HepG2 (cell line): ENCODE data around the gene HPCAL1. TPM values are rescaled to one million over a fixed set of nuclear protein-coding genes. Genes with fewer than 3 reads are reported as not detected.

Source experiments
- ARNT ChIP-seq: fragments of 450-650 bp; IDR thresholded peaks from 2 replicates; pipeline ENCODE4 v1.6.1; 2017
- CEBPG ChIP-seq: IDR thresholded peaks from 2 replicates; pipeline ENCODE4 v1.6.1; 2016
- EP300 ChIP-seq, 3 experiments: sonication (generic) in 1 of 3; formaldehyde crosslinking in 1 of 3; IDR thresholded peaks; 2 replicates each; pipeline versions ENCODE4 v1.5.1 to v1.6.1; 2011 to 2020; ENCODE audit warnings: low read depth in 2 of 3, low read length in 2 of 3, borderline replicate concordance in 1 of 3, improper control_type of control experiment in 1 of 3, mild to moderate bottlenecking in 1 of 3, missing genetic modification reagents in 1 of 3, moderate library complexity in 1 of 3
- ETV6 ChIP-seq: sonication (generic); formaldehyde crosslinking; conservative IDR thresholded peaks from 2 replicates; pipeline ENCODE4 v1.4.0; 2020; ENCODE audit warnings: missing genetic modification reagents
- HMGA1 ChIP-seq: sonication (generic); formaldehyde crosslinking; conservative IDR thresholded peaks from 2 replicates; pipeline ENCODE4 v1.4.0; 2020; ENCODE audit warnings: missing genetic modification reagents
- HOXA3 ChIP-seq: sonication (generic); formaldehyde crosslinking; IDR thresholded peaks from 2 replicates; pipeline ENCODE4 v1.5.0; 2020; ENCODE audit warnings: missing genetic modification reagents
- MXD3 ChIP-seq: IDR thresholded peaks from 2 replicates; pipeline ENCODE4 v1.6.1; 2016; ENCODE audit warnings: mild to moderate bottlenecking, missing biosample characterization, missing genetic modification reagents
- MYC ChIP-seq: sonication (generic); formaldehyde crosslinking; IDR thresholded peaks from 2 replicates; pipeline ENCODE4 v1.9.0; 2021; ENCODE audit warnings: missing genetic modification reagents, borderline replicate concordance
- PPARG ChIP-seq: conservative IDR thresholded peaks from 2 replicates; pipeline ENCODE4 v1.6.1; 2016; ENCODE audit warnings: missing biosample characterization, missing genetic modification reagents
- REL ChIP-seq: sonication (generic); formaldehyde crosslinking; conservative IDR thresholded peaks from 2 replicates; pipeline ENCODE4 v1.8.0; 2022; ENCODE audit warnings: mild to moderate bottlenecking, missing genetic modification reagents, moderate library complexity
- REXO4 ChIP-seq: sonication (generic); formaldehyde crosslinking; IDR thresholded peaks from 2 replicates; pipeline ENCODE4 v1.8.0; 2022; ENCODE audit warnings: missing genetic modification reagents, mild to moderate bottlenecking, borderline replicate concordance
- STAG1 ChIP-seq: sonication (generic); formaldehyde crosslinking; IDR thresholded peaks from 2 replicates; pipeline ENCODE4 v1.4.0; 2020; ENCODE audit warnings: missing genetic modification reagents
- TFDP2 ChIP-seq: sonication (generic); formaldehyde crosslinking; IDR thresholded peaks from 2 replicates; pipeline ENCODE4 v1.4.0; 2020; ENCODE audit warnings: missing genetic modification reagents
- YEATS2 ChIP-seq: sonication (generic); formaldehyde crosslinking; IDR thresholded peaks from 2 replicates; pipeline ENCODE4 v1.4.0; 2020; ENCODE audit warnings: missing genetic modification reagents, borderline replicate concordance
- ZNF232 ChIP-seq: sonication (generic); formaldehyde crosslinking; IDR thresholded peaks from 2 replicates; pipeline ENCODE4 v1.4.0; 2020; ENCODE audit warnings: missing genetic modification reagents, borderline replicate concordance
- ZNF501 ChIP-seq: sonication (generic); formaldehyde crosslinking; IDR thresholded peaks from 2 replicates; pipeline ENCODE4 v1.5.1; 2020; ENCODE audit warnings: mild to moderate bottlenecking, moderate library complexity, missing genetic modification reagents
- ZNF503 ChIP-seq: sonication (generic); formaldehyde crosslinking; IDR thresholded peaks from 2 replicates; pipeline ENCODE4 v1.4.0; 2020; ENCODE audit warnings: missing genetic modification reagents
- ZNF543 ChIP-seq: sonication (generic); formaldehyde crosslinking; IDR thresholded peaks from 2 replicates; pipeline ENCODE4 v1.4.0; 2020; ENCODE audit warnings: mild to moderate bottlenecking, missing genetic modification reagents
- ZNF556 ChIP-seq: sonication (generic); formaldehyde crosslinking; IDR thresholded peaks from 2 replicates; pipeline ENCODE4 v1.4.0; 2020; ENCODE audit warnings: mild to moderate bottlenecking, missing genetic modification reagents, borderline replicate concordance
- polyA plus RNA-seq, 8 experiments: library from polyadenylated mRNA; depleted of rRNA in 3 of 8; stranded (reverse) in 7 of 8; unstranded in 1 of 8; fragments of >200 nt; fragmentation: Illumina TruSeq in 4 of 8; extraction: Trizol in 4 of 8; gene quantifications; 2 replicates each; pipeline versions ENCODE4 v1.2.1 to v1.2.3, GENCODE V29; 2011 to 2016; ENCODE audit warnings: low read depth in 4 of 8, missing spikeins in 1 of 8, mixed read lengths in 1 of 8; ENCODE audit not compliant: insufficient read depth in 1 of 8
- total RNA-seq, 5 experiments: library from RNA; depleted of rRNA; stranded (reverse); fragments of >200 nt; fragmentation: Illumina TruSeq; extraction: Trizol; gene quantifications; 2 replicates each; pipeline ENCODE4 v1.2.3, GENCODE V29; 2016; ENCODE audit warnings: low read depth in 1 of 5
- TF ChIP-seq, protein P1 (sequence below): sonication (generic); formaldehyde crosslinking; IDR thresholded peaks from 2 replicates; pipeline ENCODE4 v1.4.0; 2020; ENCODE audit warnings: missing genetic modification reagents, borderline replicate concordance
- TF ChIP-seq, protein P2 (sequence below): sonication (generic); formaldehyde crosslinking; IDR thresholded peaks from 2 replicates; pipeline ENCODE4 v1.5.0; 2020; ENCODE audit warnings: missing genetic modification reagents

The HPCAL1 gene
- total and polyA plus RNA-seq, 2 of the 13 experiments (the other 11 are each of a cell fraction or from before 2014, with no cell fraction given) = 29.5 to 29.9 TPM

DNA sequence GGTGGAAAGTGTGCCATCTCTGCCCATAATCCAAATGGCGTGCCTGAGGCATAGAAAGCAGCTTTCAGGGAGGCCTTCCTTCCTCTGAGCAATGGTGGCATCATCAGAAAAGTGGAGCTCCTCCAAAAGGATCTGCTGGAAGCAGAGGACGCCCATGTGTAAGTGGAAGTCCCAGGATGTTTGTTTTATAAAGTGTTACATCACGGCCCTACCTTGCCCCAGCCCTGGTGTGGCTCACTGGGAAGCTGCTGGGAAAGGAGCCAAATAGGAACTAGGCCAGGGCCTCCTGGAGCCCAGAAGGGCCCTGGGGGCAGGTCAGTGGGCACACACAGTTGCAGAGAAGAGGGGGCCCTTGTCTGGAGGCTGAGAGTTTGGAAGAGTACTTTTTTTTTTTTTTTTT lies 149.6 kb downstream of the HPCAL1 start (continued):
- no peak for TF ChIP-seq ZNF503 (CRISPR knock-in tag)
- peak; percentile 83 for TF ChIP-seq CEBPG
- peak; percentile 71; the same call in 1 of the 2 replicates for TF ChIP-seq YEATS2 (CRISPR knock-in tag)
- TF ChIP-seq TFDP2 = no peak
- TF ChIP-seq PPARG (CRISPR knock-in tag) = peak; percentile 73
- TF ChIP-seq ZNF501 (CRISPR knock-in tag) = peak; percentile 56; the same call in 1 of the 2 replicates
- TF ChIP-seq ZNF232 (CRISPR knock-in tag) = 0 out of 2 replicates have a peak, but pooled peaks have one; percentile 39
- TF ChIP-seq HOXA3 (CRISPR knock-in tag) = peak; percentile 45; the same call in 1 of the 2 replicates
- TF ChIP-seq MYC (CRISPR knock-in tag) = peak; percentile 18; the same call in 1 of the 2 replicates
- TF ChIP-seq ZNF556 = no peak
- TF ChIP-seq HMGA1 (CRISPR knock-in tag) = no peak
- TF ChIP-seq REXO4 (CRISPR knock-in tag) = no peak
- no peak for TF ChIP-seq ARNT
- TF ChIP-seq MXD3 (CRISPR knock-in tag) = no peak
- TF ChIP-seq REL (CRISPR knock-in tag) = no peak
- peak in 1 of 2 experiments; percentile 38; a peak in 1 of 4 replicates for TF ChIP-seq EP300 (IDR thresholded peaks at IDR 0.05; ENCODE audit: low read depth in 2 of 2, low read length in 2 of 2)
- 0 out of 2 replicates have a peak, but pooled peaks have one; percentile 4 for TF ChIP-seq EP300 (CRISPR knock-in tag; IDR thresholded peaks at IDR 0.05; ENCODE audit: borderline replicate concordance)
- no peak for TF ChIP-seq ETV6 (CRISPR knock-in tag)
- 0 out of 2 replicates have a peak, but pooled peaks have one; percentile 54 for TF ChIP-seq ZNF543 (CRISPR knock-in tag)
- TF ChIP-seq STAG1 (CRISPR knock-in tag) = 0 out of 2 replicates have a peak, but pooled peaks have one; percentile 6
- TF ChIP-seq, protein P1, sequence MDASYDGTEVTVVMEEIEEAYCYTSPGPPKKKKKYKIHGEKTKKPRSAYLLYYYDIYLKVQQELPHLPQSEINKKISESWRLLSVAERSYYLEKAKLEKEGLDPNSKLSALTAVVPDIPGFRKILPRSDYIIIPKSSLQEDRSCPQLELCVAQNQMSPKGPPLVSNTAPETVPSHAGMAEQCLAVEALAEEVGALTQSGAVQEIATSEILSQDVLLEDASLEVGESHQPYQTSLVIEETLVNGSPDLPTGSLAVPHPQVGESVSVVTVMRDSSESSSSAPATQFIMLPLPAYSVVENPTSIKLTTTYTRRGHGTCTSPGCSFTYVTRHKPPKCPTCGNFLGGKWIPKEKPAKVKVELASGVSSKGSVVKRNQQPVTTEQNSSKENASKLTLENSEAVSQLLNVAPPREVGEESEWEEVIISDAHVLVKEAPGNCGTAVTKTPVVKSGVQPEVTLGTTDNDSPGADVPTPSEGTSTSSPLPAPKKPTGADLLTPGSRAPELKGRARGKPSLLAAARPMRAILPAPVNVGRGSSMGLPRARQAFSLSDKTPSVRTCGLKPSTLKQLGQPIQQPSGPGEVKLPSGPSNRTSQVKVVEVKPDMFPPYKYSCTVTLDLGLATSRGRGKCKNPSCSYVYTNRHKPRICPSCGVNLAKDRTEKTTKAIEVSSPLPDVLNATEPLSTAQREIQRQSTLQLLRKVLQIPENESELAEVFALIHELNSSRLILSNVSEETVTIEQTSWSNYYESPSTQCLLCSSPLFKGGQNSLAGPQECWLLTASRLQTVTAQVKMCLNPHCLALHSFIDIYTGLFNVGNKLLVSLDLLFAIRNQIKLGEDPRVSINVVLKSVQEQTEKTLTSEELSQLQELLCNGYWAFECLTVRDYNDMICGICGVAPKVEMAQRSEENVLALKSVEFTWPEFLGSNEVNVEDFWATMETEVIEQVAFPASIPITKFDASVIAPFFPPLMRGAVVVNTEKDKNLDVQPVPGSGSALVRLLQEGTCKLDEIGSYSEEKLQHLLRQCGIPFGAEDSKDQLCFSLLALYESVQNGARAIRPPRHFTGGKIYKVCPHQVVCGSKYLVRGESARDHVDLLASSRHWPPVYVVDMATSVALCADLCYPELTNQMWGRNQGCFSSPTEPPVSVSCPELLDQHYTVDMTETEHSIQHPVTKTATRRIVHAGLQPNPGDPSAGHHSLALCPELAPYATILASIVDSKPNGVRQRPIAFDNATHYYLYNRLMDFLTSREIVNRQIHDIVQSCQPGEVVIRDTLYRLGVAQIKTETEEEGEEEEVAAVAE (CRISPR knock-in tag) = peak; percentile 74; the same call in 1 of the 2 replicates
- TF ChIP-seq, protein P2, sequence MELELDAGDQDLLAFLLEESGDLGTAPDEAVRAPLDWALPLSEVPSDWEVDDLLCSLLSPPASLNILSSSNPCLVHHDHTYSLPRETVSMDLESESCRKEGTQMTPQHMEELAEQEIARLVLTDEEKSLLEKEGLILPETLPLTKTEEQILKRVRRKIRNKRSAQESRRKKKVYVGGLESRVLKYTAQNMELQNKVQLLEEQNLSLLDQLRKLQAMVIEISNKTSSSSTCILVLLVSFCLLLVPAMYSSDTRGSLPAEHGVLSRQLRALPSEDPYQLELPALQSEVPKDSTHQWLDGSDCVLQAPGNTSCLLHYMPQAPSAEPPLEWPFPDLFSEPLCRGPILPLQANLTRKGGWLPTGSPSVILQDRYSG (CRISPR knock-in tag) = no peak
